Measurements from ENCODE around the gene RPL34.

The RPL34 gene

GRCh38 chr4:108611365-108611764, 9.0 kb upstream of the RPL34 start:
- no peak overlapping the region for H3K4me3 ChIP-seq (ENCODE audit: low read depth, low read length)
- TF ChIP-seq, protein P1, sequence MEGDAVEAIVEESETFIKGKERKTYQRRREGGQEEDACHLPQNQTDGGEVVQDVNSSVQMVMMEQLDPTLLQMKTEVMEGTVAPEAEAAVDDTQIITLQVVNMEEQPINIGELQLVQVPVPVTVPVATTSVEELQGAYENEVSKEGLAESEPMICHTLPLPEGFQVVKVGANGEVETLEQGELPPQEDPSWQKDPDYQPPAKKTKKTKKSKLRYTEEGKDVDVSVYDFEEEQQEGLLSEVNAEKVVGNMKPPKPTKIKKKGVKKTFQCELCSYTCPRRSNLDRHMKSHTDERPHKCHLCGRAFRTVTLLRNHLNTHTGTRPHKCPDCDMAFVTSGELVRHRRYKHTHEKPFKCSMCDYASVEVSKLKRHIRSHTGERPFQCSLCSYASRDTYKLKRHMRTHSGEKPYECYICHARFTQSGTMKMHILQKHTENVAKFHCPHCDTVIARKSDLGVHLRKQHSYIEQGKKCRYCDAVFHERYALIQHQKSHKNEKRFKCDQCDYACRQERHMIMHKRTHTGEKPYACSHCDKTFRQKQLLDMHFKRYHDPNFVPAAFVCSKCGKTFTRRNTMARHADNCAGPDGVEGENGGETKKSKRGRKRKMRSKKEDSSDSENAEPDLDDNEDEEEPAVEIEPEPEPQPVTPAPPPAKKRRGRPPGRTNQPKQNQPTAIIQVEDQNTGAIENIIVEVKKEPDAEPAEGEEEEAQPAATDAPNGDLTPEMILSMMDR (IDR thresholded peaks at IDR 0.05; ENCODE audit: low read depth, low read length): no peak

GRCh38 chr4:108612365-108612764, 8.0 kb upstream of the RPL34 start:
- no peak overlapping the region for H3K4me3 ChIP-seq (ENCODE audit: low read depth, low read length)
- TF ChIP-seq, protein P1 (IDR thresholded peaks at IDR 0.05; ENCODE audit: low read depth, low read length): no peak

- H3K4me3 ChIP-seq (ENCODE audit: low read depth, low read length): peak overlapping the region; percentile 80
- TF ChIP-seq, protein P1 (IDR thresholded peaks at IDR 0.05; ENCODE audit: low read depth, low read length): no peak
Measured at GRCh38 chr4:108619372-108620100, 840 bp upstream of the RPL34 start.

DNA sequence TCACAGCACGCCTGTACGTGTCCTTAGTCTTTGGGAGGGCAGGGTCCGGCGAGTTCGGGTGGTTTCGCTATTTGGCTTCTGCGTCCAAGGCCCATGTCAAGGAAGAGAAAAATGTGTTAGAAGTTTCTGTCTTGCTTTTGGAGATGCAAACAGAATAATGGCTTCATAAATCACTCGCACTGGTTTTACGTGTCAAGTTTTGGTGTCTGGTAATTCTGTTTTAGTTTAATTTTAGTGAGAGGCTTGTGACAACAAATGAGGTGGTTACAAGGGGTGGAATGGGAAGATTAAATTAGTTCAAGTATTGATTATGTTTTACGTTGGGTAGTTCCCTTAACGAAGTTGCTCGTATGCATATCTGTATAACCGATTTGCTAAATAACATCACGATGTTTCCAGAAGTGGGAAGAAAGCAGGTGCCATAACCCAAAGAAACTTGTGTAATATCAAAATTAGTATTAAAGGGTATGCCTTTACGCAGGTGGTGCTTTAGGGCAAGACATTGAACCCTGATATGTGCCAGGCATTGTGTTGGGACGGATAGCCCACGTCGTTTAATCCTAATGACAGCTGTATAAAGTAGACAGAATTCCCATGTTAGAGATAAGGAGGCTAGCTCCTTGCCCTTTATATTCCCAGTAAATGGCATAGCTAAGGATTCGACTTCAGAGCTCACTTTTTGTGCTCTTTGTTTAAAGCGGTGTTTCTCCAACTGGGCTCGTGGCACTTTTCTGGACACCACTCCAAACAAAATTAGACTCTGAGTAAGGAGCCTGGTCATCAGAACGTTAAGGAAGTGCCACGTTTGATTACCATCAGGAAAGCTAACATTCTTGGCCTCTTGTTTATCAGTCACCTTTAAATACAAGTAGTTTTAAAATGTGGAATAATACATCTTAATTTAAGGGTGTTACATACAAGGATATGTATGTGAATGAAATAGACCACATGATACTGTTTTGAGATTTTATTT, 843 bp downstream of the RPL34 start:
- TF ChIP-seq, protein P1 (IDR thresholded peaks at IDR 0.05; ENCODE audit: low read depth, low read length): no peak

GRCh38 chr4:108622022-108622421, 1.6 kb downstream of the RPL34 start:
- TF ChIP-seq, protein P1 (IDR thresholded peaks at IDR 0.05; ENCODE audit: low read depth, low read length): no peak
- no peak overlapping the region; the same call in 1 of the 2 replicates for H3K4me3 ChIP-seq (ENCODE audit: low read depth, low read length)

More for the DNA sequence above, 843 bp downstream of the RPL34 start:
- peak overlapping the region; percentile 80 for H3K4me3 ChIP-seq (ENCODE audit: low read depth, low read length)

DNA sequence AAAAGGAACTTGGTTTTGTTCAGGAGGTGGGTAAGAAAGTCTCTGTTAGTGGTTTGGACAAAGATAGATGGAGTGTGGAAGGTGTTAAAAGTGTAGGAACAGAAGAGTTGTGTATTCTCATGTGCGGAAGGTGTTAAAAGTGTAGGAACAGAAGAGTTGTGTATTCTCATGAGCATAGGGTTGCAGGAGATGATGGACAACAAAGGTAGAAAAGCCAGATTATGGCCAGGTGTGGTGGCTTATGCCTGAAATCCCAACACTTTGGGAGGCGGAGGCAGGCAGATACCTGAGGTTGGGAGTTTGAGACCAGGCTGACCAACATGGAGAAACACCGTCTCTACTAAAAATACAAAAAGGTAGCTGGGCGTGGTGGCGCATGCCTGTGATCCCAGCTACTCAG, 2.5 kb downstream of the RPL34 start:
- H3K4me3 ChIP-seq (ENCODE audit: low read depth, low read length): no peak overlapping the region
- TF ChIP-seq, protein P1 (IDR thresholded peaks at IDR 0.05; ENCODE audit: low read depth, low read length): no peak

All from WI38 (cell line).